Omental fat pad (tissue), 4 donors: ENCODE results near the gene MRPL18. TPM values are rescaled to one million over a fixed set of nuclear protein-coding genes. Genes with fewer than 3 reads are reported as not detected.
A peak's percentile ranks its signal among the peaks of the same experiment; 100 is the strongest.
"Not testable (repeated sequence)": the region's sequence is repeated elsewhere in the genome, so short reads cannot be mapped to it uniquely, and the experiment has no call there.

Experiments used
- ATAC-seq: fragments of 150-250 bp; one replicate; pipeline ENCODE4 v1.9.1; 2016; ENCODE audit warnings: mild to moderate bottlenecking, moderate library complexity; ENCODE audit not compliant: low FRiP score
- DNase-seq: peaks from one replicate; pipeline ENCODE4 v3.0.0-alpha.2; 2019; ENCODE audit warnings: low spot score
- CTCF ChIP-seq, 3 donors: fragments of 450-650 bp; IDR thresholded peaks; one replicate each; pipeline ENCODE4 v1.5.1; 2016 to 2017; ENCODE audit warnings: antibody characterized with exemption in 3 of 3, mild to moderate bottlenecking in 3 of 3, moderate library complexity in 2 of 3
- total RNA-seq, 4 donors: library from RNA; depleted of rRNA; stranded (reverse); fragments of >200 nt; gene quantifications; one replicate each; pipeline ENCODE4 v1.1.0, GENCODE V29; 2016

Gene MRPL18
- total RNA-seq, 4 donors from 2014 or later: 37.2 to 87.6 (median 60.3) TPM

GRCh38 chr6:159806021-159806458, 15.8 kb downstream of the MRPL18 start:
- ATAC-seq: no peak
- no peak for TF ChIP-seq CTCF (IDR thresholded peaks at IDR 0.05)
- no peak for DNase-seq

- ATAC-seq (peak; percentile 65), DNase-seq (no peak)
- no peak for TF ChIP-seq CTCF (IDR thresholded peaks at IDR 0.05)
Measured at GRCh38 chr6:159807150-159807858, 17.0 kb downstream of the MRPL18 start.

- no peak for TF ChIP-seq CTCF (IDR thresholded peaks at IDR 0.05)
- ATAC-seq (no peak), DNase-seq (no peak)
Measured at GRCh38 chr6:159808647-159809046, 18.4 kb downstream of the MRPL18 start.

DNA sequence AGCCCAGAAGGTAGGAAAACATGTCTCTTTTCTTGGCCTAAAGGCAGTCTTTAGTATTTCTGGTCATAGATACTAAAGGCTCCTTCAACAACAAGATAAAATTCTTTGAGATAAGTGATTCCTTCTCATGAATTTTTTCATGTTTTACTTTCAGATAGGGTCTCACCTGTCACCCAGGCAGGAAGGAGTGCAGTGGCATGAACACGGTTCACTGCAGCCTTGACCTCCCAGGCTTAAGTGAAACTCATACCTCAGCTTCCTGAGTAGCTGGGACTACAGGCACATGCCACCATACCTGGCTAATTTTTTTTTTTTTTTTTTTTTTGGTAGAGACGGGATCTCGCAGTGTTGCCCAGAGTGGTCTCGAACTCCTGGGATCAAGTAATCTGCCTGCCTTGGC, 18.9 kb downstream of the MRPL18 start:
- DNase-seq: no peak

DNA sequence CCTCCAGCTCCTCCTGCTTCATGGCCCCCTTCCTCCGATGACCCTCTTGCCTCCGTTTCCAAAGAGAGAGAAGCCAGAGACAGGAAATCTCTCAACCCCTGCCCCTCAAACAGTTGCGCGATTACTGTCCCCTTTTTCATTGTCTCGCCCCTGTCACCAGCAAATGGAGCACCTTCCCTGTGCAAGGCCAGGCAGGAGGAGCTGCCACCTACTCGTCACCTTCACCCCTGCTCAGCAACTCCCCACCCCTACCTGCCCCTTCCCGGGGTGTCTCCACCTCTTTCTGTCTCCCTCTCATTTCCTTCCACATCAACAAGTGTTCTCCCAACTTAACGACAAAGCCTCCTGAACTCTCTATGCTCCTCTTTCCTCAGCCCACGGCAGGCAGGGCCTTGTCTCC, 23.5 kb downstream of the MRPL18 start:
- DNase-seq (no peak), ATAC-seq (no peak)
- TF ChIP-seq CTCF (IDR thresholded peaks at IDR 0.05): no peak

More for the DNA sequence above, 18.9 kb downstream of the MRPL18 start:
- no peak for ATAC-seq
- no peak for TF ChIP-seq CTCF (IDR thresholded peaks at IDR 0.05)

DNA sequence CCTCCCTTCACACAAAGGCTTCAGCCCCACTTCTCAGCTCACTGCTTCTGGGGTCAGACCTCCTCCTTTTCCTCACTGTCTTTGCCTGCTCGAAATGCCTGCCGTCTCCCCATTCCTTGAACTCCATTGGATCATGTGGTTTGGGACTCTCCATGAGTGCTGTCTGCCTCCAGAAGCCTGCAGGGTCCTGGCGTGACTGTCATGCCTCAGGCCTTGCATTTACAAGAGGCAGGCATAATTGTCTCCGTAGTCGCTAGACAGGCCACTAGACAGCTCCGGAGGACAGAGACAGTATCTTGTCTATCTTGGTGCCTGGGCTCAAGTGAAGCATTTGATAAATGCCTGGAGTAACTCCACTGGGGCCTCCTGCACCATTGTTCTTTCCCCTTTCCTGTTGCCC, 25.1 kb downstream of the MRPL18 start:
- ATAC-seq (no peak), DNase-seq (no peak)
- TF ChIP-seq CTCF (IDR thresholded peaks at IDR 0.05): no peak

- not testable (repeated sequence) for DNase-seq, ATAC-seq
Measured at GRCh38 chr6:159816775-159817174, 26.5 kb downstream of the MRPL18 start.
